SK-N-SH treated with all-trans-retinoic acid at 6 μM for 48 hours (cell line): Measurements from ENCODE around the gene KRT78.

Source experiments
- GLIS3 ChIP-seq: fragments of 250-450 bp; sonication (Bioruptor Pico); IDR thresholded peaks from 2 replicates; pipeline ENCODE4 v1.5.0; 2020; ENCODE audit warnings: mild to moderate bottlenecking, moderate library complexity
- ISL1 ChIP-seq: fragments of 250-450 bp; sonication (Bioruptor Pico); IDR thresholded peaks from 2 replicates; pipeline ENCODE4 v2.1.2; 2022; ENCODE audit warnings: mild to moderate bottlenecking, moderate library complexity
- TCF4 ChIP-seq: fragments of 250-450 bp; sonication (Bioruptor Pico); IDR thresholded peaks from 2 replicates; pipeline ENCODE4 v1.8.0; 2021; ENCODE audit warnings: mild to moderate bottlenecking, moderate library complexity, borderline replicate concordance
- TOX ChIP-seq: fragments of 250-450 bp; sonication (Bioruptor Pico); IDR thresholded peaks from 2 replicates; pipeline ENCODE4 v1.8.0; 2021; ENCODE audit warnings: mild to moderate bottlenecking, moderate library complexity, borderline replicate concordance
- ZC3H10 ChIP-seq: fragments of 250-450 bp; sonication (Bioruptor Pico); IDR thresholded peaks from 2 replicates; pipeline ENCODE4 v1.5.1; 2021; ENCODE audit warnings: mild to moderate bottlenecking, moderate library complexity
- ZFP3 ChIP-seq: fragments of 250-450 bp; sonication (Bioruptor Pico); IDR thresholded peaks from 2 replicates; pipeline ENCODE4 v1.5.0; 2020; ENCODE audit warnings: mild to moderate bottlenecking, moderate library complexity

GRCh38 chr12:52836042-52836466, 12.7 kb downstream of the KRT78 start:
- TF ChIP-seq TCF4 (CRISPR knock-in tag): no peak
- no peak for TF ChIP-seq ZC3H10 (CRISPR knock-in tag)
- no peak for TF ChIP-seq ZFP3 (CRISPR knock-in tag)
- no peak for TF ChIP-seq ISL1 (CRISPR knock-in tag)
- TF ChIP-seq GLIS3 (CRISPR knock-in tag): no peak
- TF ChIP-seq TOX (CRISPR knock-in tag): no peak
